Dedifferentiated amniotic fluid mesenchymal stem cell (primary cell): ENCODE results near the gene PRPF19.

Experiments
- DNase-seq: peaks from one replicate; pipeline ENCODE4 v3.0.0-alpha.2; 2016; ENCODE audit errors: extremely low spot score

PRPF19 gene

DNA sequence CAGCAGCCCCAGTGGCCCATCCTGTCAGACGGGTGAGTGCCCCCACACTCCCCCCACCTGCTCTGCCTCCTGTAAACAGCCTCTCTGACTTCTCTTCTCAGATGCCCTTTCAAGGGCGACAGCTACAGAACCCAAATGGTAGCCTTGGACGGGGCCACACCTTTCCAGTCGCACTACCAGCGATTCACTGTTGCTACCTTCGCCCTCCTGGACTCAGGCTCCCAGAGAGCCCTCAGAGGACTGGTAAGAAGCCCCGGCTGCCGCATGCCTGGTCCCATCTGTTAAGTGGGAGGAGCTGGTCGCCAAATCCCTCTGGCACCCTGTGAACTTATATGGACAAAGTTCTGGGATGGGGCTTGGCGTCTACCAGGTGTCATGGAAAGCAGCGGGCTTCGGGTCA is 32.9 kb downstream of the PRPF19 start:
- DNase-seq = no peak

DNA sequence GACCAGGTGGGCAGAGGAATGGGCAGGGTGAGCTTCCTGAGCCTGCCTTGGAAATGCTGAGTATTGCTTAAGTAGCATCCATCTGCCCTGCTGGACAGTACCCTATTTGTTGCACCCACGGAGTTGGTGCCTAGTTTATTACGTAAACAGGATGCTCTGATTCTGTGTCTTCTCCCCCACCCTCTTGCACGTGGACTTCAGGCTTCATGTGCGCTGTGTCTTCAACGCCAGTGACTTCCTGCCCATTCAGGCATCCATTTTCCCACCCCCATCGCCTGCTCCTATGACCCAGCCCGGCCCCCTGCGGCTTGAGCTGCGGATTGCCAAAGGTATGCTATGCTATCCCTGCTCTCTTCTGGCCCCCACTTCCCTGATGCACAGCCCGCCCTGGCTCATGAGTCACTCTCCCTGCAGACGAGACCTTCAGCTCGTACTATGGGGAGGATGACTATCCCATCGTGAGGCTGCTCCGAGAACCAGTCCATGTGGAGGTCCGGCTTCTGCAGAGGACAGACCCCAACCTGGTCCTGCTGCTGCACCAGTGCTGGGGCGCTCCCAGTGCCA is 33.3 kb downstream of the PRPF19 start:
- no peak for DNase-seq

DNA sequence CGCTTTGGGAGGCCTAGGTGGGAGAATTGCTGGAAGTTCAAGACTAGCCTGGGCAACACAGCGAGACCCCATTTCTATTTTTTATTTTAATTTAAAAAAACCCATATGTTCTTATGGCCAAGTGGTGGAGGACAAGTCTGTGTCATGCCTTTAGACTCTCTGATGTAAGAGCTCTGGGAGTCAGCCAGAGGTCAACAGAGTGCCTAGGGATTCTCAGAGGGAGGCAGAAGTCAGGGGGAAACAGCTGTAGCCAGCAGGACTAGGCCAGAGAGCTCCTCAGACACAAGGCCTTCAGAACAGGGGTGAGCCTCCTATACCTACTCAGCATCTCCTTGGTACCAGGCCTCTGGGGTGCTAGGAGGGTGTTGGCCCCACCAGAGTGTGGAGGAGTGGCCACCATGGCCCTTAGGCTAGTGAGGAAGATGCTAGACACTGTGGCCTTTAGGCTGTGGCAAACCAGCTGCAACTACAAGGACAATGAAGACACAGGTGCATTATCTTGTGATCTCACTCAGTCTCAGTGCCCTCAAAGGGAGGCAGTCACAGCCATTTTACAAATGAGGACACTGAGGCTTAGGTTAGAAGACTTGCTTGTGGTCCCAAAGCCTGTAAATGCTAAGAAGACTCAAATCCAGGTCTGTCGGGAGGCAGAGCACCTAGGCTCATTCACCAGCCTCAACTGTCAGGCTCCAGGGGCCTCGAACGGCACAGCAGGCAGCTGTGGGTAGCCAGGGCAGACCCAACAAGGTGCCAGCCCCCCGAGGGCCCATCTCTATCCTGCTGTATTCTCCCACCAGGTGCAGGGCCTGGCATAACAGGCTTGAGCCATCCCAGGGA is 34.0 kb downstream of the PRPF19 start:
- no peak for DNase-seq

DNA sequence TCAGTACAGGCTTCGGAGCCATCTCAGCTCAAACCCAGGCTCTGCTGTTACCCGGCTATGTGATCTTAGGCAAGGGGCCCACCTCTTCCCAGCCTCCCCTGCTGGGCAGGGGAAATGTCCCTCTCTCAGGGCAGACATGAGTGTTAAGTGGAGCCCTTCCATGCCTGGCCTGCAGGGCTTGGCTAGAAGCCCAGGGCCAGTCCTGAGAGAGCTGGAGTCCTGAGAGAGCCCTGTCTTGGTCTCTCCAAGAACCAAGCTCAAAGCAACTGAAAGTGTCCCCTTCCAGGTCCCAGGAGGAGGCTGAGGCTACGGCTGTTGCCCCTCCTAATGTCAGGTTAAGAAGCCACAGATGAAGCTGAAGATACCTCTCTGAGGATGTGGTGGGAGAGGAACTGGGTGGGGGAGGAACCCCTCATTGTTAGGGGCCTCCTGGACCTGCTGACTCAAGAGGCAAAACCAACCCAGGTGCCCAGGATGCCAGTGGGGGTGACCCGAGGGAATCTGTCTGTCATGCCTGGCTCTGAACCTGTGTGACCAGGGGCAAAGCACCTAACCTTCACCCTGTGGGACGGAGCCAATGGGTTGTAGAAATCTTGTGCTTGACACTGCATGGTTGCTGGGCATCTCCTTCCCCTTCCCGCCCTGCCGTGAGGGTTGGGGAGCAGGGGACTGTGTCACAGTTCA is 34.9 kb downstream of the PRPF19 start:
- no peak for DNase-seq

DNA sequence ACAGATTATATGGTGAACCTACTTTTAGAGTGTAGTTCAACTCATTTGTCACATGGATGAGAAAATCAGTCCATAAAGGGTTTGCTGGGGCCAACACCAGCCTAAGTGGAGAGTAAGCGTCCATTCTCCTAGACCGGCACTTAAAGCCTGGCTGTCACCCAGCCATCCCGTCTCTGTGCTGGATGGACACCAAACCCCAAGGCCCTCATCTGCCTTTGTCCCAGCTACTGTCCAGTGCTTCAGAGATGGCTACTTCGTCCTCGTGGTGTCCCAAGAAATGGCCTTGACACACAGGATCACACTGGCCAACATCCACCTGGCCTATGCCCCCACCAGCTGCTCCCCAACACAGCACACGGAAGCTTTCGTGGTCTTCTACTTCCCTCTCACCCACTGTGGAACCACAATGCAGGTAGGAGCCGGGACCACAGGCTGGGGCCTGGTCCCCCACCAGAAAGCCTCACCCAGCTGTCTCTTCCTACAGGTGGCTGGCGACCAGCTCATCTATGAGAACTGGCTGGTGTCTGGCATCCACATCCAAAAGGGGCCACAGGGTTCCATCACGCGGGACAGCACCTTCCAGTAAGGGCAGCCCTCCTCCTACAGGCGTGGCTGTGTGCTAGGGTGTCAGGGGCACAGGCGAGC is 35.5 kb downstream of the PRPF19 start:
- DNase-seq = no peak

DNA sequence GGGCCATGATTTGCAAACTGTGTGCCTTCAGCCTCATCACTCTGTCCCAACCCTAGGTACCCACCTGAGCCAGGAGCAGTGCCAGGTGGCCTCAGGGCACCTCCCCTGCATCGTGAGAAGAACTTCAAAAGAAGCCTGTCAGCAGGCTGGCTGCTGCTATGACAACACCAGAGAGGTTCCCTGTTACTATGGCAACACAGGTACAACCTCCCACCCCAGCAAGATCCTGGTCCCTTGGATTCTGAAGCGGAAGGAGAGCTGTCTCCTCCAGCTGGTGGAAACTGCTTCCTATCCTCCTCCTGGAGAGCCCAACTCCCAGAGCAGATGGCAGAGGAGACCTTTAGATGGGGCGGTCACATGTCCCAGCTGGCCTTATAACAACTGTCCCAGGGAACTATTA is 36.1 kb downstream of the PRPF19 start:
- no peak for DNase-seq

DNA sequence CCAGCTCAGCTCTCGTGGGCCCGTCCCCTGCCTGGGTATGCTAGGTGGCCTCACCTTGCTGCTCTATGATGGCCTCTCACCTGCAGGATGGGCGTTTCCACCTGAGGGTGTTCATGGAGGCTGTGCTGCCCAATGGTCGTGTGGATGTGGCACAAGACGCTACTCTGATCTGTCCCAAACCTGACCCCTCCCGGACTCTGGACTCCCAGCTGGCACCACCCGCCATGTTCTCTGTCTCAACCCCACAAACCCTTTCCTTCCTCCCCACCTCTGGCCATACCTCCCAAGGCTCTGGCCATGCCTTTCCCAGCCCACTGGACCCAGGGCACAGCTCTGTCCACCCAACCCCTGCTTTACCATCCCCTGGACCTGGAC is 36.9 kb downstream of the PRPF19 start:
- no peak for DNase-seq

DNA sequence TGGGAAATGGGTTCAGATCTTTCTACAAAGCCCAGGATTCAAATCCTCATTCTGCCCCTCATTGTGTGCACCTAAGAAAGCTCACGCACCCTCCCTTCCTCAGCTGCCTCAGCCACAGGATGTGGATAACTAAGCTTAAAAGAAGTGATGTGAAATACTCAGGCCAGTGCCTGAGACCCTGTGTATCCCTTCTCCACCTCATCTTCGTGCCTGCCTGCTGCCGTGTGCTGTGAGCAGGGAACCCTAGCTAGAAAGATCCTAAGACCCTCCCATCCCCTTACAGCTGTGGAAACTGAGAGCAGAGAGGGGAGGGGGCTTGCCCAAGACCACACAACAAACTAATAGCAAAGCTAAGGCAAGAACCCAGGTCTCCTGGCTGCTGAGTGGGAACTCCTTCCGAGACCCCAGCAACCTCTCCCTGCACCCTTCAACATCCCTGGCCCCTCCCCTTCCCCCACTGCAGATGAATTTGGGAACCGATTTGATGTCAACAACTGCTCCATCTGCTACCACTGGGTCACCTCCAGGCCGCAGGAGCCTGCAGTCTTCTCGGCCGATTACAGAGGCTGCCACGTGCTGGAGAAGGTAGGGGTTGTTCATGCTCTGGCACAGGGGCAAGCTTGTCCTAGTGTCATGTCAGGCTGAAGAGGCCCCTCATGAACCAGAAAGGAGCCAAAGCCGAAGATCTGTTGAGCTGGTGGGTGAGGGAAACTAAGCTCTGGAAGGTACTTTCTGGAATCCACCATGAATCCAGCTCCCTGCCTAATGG is 37.5 kb downstream of the PRPF19 start:
- DNase-seq = no peak

DNA sequence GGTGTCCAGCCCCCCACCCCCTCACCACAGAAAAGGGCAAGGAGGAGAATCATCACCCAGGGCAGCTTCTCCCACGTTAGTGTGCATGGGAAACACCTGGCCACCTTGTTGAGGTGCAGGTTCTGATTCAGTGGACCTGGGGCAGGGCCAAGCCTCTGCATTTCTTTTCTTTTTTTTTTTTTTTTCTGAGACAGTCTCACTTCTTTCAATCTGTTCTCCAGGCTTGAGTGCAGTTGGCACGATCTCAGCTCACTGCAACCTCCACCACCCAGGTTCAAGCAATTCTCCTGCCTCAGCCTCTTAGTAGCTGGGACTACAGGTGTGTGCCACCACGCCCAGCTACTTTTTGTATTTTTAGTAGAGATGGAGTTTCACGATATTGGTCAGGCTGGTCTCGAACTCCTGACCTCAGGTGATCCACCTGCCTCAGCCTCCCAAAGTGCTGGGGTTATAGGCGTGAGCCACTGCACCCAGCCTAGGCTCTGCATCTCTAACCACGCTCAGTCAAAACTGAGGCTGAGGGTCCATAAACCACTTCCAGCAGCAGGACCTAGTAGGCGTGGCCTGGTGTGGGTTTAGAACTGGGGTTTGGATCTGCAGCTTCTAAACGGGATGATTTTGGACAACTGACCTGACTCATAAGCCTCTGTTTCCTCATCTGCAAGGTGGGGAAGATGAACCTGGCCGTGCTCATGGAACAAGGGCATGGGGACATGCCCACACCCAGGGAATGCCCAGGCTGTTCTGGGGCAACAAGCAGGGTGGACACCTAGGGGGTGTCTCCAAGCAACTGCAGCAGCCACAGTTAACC is 38.3 kb downstream of the PRPF19 start:
- no peak for DNase-seq

DNA sequence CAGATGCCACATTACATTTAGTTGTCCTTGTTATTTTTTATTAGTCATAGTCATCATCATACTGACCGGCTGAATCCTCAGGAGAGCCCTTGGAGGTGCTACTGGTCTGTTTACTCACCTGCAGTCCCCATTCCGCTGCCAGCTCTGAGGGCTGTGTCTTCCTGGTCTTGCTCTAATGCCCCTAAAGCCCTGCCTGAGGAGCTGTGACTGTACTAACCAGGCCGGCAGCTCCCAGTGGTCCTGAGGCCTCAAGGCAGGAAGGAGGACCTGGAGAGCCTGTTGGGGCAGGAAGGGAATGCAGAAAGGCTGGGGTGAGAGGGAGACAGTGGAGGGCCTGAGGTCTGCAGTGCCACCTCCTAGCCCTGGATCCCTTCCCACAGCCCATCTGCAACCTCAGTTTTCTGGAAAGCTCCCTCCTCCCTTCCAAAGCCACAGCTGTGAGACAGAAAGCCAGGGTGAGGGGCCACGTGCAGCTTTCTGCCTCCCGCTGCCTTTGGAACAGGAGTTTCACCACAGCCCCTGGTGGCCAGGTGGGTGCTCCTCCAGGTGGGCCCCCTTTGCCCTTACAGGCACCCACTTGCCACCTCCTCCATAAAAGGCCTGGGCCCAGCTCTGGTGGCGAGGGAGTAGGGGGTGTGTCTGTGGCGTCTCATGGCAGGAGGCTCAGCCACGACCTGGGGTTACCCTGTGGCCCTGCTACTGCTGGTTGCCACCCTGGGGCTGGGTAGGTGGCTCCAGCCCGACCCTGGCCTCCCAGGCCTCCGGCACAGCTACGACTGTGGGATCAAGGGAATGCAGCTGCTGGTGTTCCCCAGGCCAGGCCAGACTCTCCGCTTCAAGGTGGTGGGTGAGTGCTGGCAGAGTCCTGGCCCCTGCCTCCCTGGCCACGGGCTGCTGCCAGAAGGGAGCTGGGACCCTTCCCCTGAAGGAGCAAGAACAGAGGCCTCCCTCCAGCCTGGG is 39.2 kb downstream of the PRPF19 start, which contains the start of gene ZP1:
ZP1 (plus strand) TSS at position 632 of the 960 bp plus-strand sequence; CDS start at position 652, 20 bp downstream.
- no peak for DNase-seq

DNA sequence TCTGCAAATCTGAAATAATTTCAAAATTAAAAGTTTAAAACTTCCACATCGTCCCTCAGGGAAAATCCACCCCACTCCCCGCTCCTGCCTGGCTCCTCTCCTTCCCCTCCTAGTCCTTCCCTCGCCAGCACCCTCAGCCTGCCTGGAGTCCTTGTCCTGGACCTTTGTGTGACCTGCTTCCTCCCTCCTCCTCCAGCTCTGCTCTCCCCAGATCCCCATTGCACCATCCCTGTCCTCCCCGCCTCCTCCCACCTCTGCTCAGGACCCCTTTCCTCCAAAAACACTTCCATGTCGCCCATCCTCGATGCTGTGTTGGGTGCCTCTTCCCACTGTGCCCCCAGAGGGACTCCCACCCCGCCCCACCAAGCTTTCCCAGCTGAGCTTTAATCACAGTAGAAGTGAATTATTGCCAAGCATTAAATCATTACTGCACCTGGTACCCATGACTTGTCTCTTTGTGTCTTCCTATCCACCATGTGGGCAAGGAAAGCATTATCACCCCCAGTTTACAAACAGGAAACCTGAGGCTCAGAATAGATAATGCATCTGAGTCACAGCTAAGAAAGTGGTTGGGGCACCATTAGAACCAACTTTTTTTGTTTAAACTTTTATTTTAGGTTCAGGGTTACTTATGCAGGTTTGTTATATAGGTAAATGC is 41.4 kb downstream of the PRPF19 start:
- no peak for DNase-seq

DNA sequence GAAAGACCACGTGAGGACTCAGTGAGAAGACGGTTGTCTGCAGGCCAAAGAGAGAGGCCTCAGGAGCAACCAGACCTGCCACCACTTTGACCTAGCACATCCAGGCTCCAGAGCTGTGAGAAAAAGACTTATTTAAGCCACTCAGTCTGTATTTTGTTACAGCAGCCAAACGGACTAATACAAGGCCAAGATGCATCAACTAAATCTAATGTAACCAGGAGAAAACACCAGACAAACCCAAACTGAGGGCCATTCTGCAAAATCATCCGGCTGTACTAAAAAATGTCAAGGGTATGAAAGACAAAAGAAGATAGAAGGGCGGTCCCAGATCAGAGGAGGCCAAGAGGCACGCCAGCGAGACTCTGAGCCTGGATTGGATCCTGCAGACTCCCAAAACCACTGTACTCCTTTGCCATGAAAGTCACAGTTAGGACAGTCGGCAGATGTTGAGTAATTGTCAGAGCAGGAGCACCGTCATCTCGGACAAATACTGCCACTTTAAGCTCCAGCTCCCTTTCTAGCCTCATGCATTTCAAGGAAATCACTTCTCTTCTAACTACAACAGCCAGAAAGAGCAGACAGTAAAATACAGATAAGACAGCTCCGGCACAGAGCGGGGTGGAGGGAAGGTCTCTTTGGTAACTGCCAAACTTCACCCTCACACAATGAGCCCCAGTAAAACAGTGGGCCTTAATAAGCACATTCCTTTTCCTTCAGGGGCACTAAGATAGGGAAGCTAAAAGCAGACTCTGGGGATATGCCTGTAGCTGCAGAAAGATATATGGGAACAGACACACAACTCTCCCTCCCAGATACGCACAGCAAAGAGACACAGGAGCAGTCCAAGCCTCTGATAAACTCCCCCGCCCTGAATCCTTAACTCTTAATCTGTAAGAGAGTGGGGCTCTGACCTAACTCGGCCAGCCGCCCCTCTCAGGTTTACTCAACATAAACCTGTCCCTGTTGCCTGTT is 42.5 kb downstream of the PRPF19 start:
- no peak for DNase-seq

DNA sequence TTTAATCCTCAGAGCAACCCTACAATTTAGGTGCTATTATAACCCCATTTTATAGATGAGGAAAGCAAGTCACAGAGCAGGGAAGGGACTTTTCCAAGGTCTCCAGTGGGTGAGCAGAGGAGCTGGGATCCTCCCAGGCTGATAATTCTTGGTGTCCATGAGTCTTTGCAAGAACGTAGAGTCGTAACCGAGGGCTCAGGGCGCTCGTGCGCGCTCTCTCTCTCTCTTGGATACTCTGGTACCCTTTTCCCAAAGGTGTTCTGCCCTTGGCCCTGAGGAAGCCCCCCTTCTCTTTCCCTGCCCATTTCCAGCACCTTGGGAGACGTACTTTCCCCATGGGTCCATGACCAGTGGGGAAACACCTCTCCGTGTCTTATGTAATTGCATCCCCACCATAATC is 44.2 kb downstream of the PRPF19 start:
- DNase-seq = no peak

DNA sequence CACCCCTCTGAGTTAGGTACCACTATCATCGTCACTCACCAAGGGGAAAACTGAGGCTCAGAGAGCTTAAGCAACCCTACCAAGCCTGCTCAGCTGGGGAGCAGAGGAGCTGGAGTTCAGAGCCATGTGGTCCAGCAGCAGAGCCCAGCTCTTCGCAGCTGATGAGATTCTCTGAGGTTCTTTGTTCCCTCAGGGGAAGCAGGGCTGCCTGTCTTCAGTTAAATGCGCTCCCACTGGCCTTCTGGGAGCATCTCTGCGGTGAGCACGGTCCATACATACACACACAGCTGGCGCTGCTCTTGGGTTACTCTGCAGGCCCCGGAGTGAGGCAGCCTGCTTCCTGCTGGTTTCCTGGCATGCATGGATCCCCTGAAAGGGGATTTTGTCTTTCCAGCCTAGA is 45.4 kb downstream of the PRPF19 start:
- DNase-seq = no peak

DNA sequence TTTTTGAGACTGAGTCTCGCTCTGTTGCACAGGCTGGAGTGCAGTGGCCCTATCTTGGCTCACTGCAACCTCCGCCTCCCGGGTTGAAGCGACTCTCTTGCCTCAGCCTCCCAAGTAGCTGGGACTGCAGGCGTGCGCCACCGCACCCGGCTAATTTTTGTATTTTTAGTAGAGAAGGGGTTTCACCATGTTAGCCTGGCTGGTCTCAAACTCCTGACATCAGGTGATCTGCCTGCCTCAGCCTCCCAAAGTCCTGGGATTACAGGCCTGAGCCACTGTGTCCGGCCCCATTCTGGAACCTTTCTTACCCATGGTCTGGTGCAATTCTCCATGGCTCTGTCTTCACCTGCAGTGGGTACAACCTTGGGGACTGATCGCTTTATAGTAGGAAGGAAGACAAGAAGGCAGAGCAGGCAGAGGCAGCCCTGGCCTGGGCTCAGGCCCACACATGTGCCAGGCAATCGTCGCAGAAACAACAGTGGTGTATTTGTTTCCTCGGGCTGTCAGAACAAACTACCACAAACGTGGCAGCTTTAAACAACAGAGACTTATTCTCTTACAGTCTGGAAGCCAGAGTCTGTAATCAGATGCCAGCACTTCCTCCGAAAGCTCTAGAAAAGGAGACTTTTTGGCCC is 46.7 kb downstream of the PRPF19 start:
- no peak for DNase-seq

DNA sequence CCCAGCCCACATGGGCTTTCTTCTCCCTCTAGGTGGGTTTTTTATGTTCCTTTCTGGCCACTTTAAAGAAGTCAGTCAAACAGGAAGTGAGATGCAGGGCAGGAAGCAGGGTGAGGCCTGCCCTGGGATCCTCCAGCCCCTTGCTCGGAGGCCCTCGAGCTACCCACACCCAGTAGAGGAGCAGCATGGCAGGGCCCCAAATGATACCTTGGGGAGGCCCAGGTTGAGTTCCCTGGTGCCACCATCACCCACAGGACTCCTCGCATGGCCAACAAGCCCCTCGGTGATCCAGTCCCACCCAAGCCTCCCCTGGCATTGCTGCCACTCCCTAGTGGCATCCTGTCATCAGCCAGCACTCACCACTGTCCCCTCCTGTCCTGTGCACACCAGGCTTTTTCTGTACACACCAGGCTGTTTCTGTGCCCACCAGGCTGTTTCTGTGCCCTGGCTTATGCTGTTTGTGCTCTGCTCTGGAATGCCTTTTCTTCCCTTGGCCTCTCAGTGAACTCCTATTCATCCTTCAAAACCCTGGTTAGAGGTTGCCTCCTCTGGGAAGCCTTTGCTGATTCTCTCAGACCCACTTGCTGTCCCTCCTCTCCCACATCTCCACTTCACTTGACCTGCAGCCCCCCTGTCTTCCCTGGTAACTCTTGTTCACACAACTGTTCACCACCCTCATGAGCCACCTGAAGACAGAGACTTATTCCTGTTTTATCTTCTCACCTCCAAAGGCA is 47.5 kb downstream of the PRPF19 start:
- DNase-seq = no peak

DNA sequence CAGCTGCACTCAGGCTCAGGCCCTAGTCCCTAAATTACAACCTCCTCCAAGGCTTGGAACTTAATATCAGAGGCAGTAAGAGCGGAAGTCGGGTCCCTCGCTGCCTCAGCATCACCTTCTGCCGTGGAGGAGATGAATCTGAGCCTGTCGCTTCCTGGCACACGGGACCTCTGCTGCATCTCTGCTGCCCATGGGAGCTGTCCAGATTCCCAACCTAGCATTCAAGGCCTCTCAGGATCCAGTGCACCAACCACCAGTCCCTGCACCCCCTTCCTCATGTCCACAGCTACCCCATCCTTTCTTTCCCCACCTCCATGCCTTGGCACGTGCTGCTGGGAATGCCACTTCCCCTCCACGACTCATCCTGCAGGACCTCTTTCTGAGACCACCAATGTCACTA is 48.1 kb downstream of the PRPF19 start:
- no peak for DNase-seq
